Esophagus muscularis mucosa (tissue), 3 donors: Measurements from ENCODE around the gene TOLLIP.

Source experiments
- CTCF ChIP-seq, 3 experiments: fragments of 200-600 bp in 2 of 3; fragments of 450-650 bp in 1 of 3; sonication (generic) in 2 of 3; IDR thresholded peaks; one replicate each; pipeline ENCODE4 v1.5.1; 2017 to 2019; ENCODE audit warnings: antibody characterized with exemption in 3 of 3, mild to moderate bottlenecking in 2 of 3, moderate library complexity in 1 of 3
- POLR2A ChIP-seq: fragments of 450-650 bp; IDR thresholded peaks from one replicate; pipeline ENCODE4 v1.6.1; 2017; ENCODE audit warnings: antibody characterized with exemption, moderate library complexity, mild to moderate bottlenecking, low read depth
- POLR2AphosphoS5 ChIP-seq, 2 donors: sonication (generic); formaldehyde crosslinking; IDR thresholded peaks; one replicate each; pipeline ENCODE4 v1.6.1; 2017; ENCODE audit warnings: antibody characterized with exemption in 2 of 2

DNA sequence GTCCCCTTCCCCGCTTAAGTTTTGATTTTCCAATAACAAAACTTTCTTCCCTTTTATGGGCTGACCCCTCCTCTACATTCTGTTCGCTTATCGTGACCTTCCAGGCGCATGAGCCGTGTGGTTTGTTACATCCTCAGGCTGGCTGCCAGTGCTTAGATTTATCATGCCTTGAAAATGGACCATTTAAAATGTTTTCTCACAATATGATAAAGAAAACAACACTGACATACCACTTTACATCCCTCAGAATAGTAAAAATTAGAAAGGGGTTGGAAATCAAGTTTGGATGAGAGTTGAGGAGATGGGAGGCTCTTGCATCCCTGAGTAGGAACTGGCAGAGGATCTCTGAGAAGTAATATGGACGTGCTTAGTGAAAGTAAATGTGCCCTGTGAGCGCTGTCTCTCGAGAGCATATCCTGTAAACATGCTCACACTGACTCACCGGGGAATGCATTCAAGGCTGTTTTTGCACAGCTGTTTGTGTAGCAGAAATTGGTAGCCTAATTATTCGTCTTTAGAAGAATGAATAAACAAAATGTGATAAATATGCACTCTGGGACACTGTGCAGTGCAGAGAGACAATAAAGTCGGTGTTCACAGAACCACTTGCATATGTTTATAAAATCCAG, 17.1 kb upstream of the TOLLIP start:
- TF ChIP-seq CTCF (IDR thresholded peaks at IDR 0.05) (no peak), POLR2A (no peak), POLR2AphosphoS5 (IDR thresholded peaks at IDR 0.05) (no peak)
